HEK293T (cell line): ENCODE measurements around the gene HOXC9.
A peak's percentile ranks its signal among the peaks of the same experiment; 100 is the strongest.

Experiments used
- CTCF ChIA-PET: fragments of 350-600 bp; formaldehyde crosslinking; extraction: SDS; loops from one replicate; lab custom pipeline; 2021; ENCODE audit warnings: antibody characterized with exemption, inconsistent platforms; lab: Yijun Ruan, JAX
- POLR2A ChIA-PET: fragments of 350-600 bp; formaldehyde crosslinking; extraction: SDS; loops from one replicate; lab custom pipeline; 2020; ENCODE audit warnings: antibody characterized with exemption, inconsistent platforms; lab: Yijun Ruan, JAX
- DNase-seq: peaks from one replicate; pipeline ENCODE4 v3.0.0; 2012; ENCODE audit warnings: mixed read lengths; ENCODE audit errors: extremely low spot score
- ARNT ChIP-seq: fragments of 450-650 bp; IDR thresholded peaks from 2 replicates; pipeline ENCODE4 v1.6.1; 2017; ENCODE audit warnings: mild to moderate bottlenecking
- BHLHE40 ChIP-seq: fragments of 450-650 bp; IDR thresholded peaks from 2 replicates; pipeline ENCODE4 v1.6.1; 2016; ENCODE audit warnings: mild to moderate bottlenecking, moderate library complexity, borderline replicate concordance
- CTBP1 ChIP-seq: fragments of 450-650 bp; IDR thresholded peaks from 2 replicates; pipeline ENCODE4 v1.6.1; 2016; ENCODE audit warnings: borderline replicate concordance
- ELF4 ChIP-seq: fragments of 450-650 bp; IDR thresholded peaks from 2 replicates; pipeline ENCODE4 v1.6.1; 2017; ENCODE audit warnings: antibody characterized with exemption
- FOXA1 ChIP-seq: fragments of 450-650 bp; IDR thresholded peaks from 2 replicates; pipeline ENCODE4 v1.6.1; 2016; ENCODE audit warnings: mild to moderate bottlenecking
- FOXK2 ChIP-seq: fragments of 450-650 bp; IDR thresholded peaks from 2 replicates; pipeline ENCODE4 v1.6.1; 2016; ENCODE audit warnings: mild to moderate bottlenecking
- FOXM1 ChIP-seq: fragments of 450-650 bp; IDR thresholded peaks from 2 replicates; pipeline ENCODE4 v1.6.1; 2017; ENCODE audit warnings: mild to moderate bottlenecking, borderline replicate concordance
- HDGF ChIP-seq: fragments of 450-650 bp; IDR thresholded peaks from 2 replicates; pipeline ENCODE4 v1.6.1; 2017; ENCODE audit warnings: antibody characterized with exemption, borderline replicate concordance
- L3MBTL2 ChIP-seq: fragments of 450-650 bp; conservative IDR thresholded peaks from 2 replicates; pipeline ENCODE4 v1.6.1; 2016; ENCODE audit warnings: mild to moderate bottlenecking
- LEF1 ChIP-seq: fragments of 450-650 bp; IDR thresholded peaks from 2 replicates; pipeline ENCODE4 v1.6.1; 2017; ENCODE audit warnings: mild to moderate bottlenecking, borderline replicate concordance
- NFRKB ChIP-seq: fragments of 450-650 bp; IDR thresholded peaks from 2 replicates; pipeline ENCODE4 v1.6.1; 2016; ENCODE audit warnings: mild to moderate bottlenecking, moderate library complexity
- SP1 ChIP-seq: fragments of 450-650 bp; IDR thresholded peaks from 2 replicates; pipeline ENCODE4 v1.6.1; 2017
- SUZ12 ChIP-seq: fragments of 450-650 bp; IDR thresholded peaks from 2 replicates; pipeline ENCODE4 v1.6.1; 2016; ENCODE audit warnings: mild to moderate bottlenecking
- TARDBP ChIP-seq: fragments of 450-650 bp; IDR thresholded peaks from 2 replicates; pipeline ENCODE4 v1.6.1; 2016
- ZNF384 ChIP-seq: fragments of 450-650 bp; IDR thresholded peaks from 2 replicates; pipeline ENCODE4 v1.6.1; 2016
- TF ChIP-seq, protein P1 (sequence below): fragments of 450-650 bp; IDR thresholded peaks from 2 replicates; pipeline ENCODE4 v1.6.1; 2016

The HOXC9 gene

DNA sequence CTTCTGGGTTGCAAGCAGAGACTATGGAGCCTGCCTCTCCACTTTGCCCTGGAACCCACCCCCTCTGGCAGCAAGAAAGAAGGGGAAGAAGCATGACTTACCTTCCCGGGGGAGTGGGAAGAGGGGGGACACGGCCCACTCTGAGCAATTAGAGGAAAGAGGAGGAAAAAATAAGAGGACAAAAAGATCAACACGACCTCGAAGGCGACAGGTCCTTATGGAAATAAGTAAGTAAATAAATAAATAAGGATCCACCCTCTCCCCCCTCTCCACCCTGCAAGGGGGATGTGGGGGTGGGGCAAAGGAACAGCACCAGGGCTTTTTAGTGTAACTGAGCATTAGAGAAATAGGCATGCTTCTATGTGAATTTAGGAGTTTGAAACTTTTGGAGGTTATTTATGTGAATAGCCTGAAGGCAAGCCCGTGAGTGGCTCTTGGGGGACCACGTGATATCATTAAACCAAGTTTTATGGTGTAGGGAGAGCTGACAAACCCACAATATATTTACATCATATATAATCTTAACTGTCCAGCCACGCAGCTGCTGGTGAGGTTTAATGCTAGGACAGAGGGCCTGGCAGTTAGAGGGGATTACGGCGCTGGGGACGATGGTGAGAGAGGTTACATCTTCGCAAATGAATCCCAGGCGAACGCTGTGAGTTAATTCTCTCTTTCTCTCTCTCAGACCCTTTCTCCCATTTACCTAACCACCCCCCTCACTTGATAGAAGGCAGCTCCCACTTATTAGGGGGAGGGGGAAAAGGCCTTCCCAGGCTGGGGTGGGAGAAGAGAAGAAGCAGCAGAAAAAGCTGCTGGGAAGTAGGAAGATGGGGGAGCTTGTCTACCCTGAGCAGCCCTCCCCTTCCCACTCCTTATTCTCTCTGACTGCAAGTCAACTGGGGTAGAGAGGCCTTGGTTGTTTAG is 37.7 kb downstream of the HOXC9 start:
- DNase-seq, result no peak
- ChIA-PET POLR2A (interaction anchor here (0.6 to 8.0 kb wide), 28 partner anchors 9 to 264 kb away, joined by 3 to 117 read pairs (median 4); partner anchors contain the start of genes CBX5, HNRNPA1, HOXC4 and HOXC6), CTCF (interaction anchor here (1.0 to 2.2 kb wide), 9 partner anchors 13 to 170 kb away, joined by 3 to 13 read pairs (median 5); partner anchors contain the start of gene HOXC10)
- TF ChIP-seq CTBP1 (peak; percentile 94), NFRKB (no peak), L3MBTL2 (peak; percentile 65), SP1 (no peak)
- TF ChIP-seq, protein P1, sequence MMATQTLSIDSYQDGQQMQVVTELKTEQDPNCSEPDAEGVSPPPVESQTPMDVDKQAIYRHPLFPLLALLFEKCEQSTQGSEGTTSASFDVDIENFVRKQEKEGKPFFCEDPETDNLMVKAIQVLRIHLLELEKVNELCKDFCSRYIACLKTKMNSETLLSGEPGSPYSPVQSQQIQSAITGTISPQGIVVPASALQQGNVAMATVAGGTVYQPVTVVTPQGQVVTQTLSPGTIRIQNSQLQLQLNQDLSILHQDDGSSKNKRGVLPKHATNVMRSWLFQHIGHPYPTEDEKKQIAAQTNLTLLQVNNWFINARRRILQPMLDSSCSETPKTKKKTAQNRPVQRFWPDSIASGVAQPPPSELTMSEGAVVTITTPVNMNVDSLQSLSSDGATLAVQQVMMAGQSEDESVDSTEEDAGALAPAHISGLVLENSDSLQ, result peak; percentile 96

DNA sequence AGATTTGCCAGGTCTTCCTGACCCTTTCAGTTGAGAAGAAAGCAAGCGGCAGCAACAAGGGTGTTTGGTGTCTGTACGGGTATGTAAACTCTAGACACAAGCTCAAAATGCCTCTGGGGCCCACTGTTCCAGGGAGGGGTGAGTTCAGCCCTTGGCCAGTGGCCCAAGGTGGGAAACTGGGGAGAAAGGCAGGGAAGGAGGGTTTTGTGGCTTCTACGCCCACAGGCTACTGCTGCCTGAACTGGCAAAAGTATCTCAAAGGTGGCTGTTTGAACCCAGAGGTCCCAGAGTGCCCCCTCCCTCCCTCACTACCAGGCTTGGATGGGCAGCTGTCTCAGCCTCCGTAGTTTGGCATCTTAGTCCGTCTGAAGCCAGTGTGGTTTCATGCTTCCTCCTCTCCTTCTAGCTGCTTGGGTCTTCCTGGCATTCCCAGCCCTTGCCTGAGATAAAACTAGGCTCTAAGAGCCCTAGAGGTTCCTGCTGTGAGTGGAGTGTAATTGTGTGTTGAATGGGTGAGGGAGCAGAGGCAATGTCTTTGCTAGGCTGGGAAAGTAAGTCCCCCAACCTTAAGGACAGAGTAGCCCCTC is 38.4 kb downstream of the HOXC9 start:
- DNase-seq, result no peak
- no peak for TF ChIP-seq ELF4
- TF ChIP-seq ZNF384, result no peak
- no peak for TF ChIP-seq ARNT
- TF ChIP-seq CTBP1, result no peak
- no peak for TF ChIP-seq FOXM1
- no peak for TF ChIP-seq L3MBTL2
- no peak for TF ChIP-seq LEF1
- TF ChIP-seq FOXK2, result no peak
- ChIA-PET POLR2A (interaction anchor here (0.6 to 8.0 kb wide), 24 partner anchors 9 to 241 kb away, joined by 3 to 117 read pairs (median 4); partner anchors contain the start of genes CBX5, HNRNPA1, HOXC4 and HOXC6), CTCF (interaction anchor here (1.1 to 2.2 kb wide), 8 partner anchors 12 to 169 kb away, joined by 3 to 13 read pairs (median 6); partner anchors contain the start of gene HOXC10)

DNA sequence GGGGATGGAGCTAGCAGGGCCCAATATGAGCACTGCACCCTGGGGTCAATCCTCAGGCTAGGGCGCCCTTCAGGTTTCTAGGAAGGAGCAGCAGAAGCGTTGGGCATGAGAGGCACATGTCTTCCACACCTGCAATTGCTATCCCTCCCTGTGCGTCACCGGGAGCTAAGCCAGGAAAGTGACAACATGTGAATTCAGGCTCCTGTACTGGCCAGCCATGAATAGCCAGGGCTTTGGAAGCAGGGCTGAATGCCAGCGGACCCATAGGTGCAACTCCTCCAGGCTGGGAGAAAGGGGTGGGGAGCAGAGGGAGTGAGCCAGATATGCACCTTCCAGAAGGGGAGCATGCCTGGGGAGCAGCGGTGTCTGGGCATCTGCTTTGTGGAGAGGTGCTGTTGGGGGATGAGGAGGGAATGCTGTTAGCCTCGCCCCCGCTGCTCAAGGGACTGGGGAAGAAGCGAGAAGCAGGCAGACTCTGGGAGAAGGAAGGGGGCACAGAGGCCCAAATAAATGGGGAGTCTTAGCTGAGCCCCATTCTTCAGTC is 39.0 kb downstream of the HOXC9 start:
- CTCF ChIA-PET, result interaction anchor here (0.6 to 2.2 kb wide), 7 partner anchors 12 to 177 kb away, joined by 3 to 13 read pairs (median 4); no protein-coding TSS in a partner anchor
- DNase-seq, result no peak
- TF ChIP-seq L3MBTL2, result peak; percentile 57; the same call in 1 of the 2 replicates
- TF ChIP-seq HDGF, result peak; percentile 14; the same call in 1 of the 2 replicates
- TF ChIP-seq CTBP1, result no peak
- TF ChIP-seq FOXM1, result no peak
- TF ChIP-seq LEF1, result no peak
- POLR2A ChIA-PET, result interaction anchor here (0.8 to 8.0 kb wide), 16 partner anchors 12 to 241 kb away, joined by 3 to 117 read pairs (median 9); partner anchors contain the start of genes CBX5, HNRNPA1, HOXC4 and HOXC8

DNA sequence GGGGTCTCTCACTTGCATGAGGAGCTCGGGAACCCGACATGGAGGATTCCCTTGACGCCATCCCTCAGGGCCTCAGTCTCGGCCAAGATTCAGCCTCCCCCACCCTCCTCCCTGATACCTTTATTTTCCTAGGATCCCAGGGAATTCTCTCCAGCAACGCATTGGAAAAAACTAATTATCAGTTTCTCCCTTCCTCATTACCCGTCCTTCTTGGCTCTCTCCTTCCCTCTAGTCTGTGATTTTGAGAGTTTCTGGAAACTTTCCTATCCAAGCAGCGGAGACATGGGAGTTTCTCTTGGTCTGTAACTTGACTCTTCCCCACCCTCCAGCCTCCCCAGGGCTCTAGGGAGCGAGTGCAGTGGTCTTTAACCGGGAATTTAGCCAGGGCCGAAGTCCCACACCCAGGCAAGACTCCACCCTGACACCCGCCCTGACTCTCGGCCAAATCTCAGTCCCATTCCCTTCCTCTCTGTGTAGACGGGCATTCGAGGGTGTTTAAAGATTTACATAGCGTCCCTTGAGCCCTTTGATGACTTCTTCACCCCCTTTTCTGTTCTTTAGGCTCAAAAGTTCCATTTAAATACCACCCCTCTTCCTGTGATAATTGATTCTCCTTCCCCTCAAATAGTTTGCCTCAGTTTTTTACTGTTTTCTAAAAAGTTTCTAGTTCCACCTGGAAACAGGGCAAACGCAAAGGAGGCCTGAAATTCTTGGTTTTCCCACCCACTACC is 39.6 kb downstream of the HOXC9 start:
- POLR2A ChIA-PET, result interaction anchor here (0.9 to 8.0 kb wide), 11 partner anchors 13 to 240 kb away, joined by 3 to 117 read pairs (median 8); partner anchors contain the start of genes CBX5, HNRNPA1, HOXC4 and HOXC8
- CTCF ChIA-PET, result interaction anchor here (0.6 to 2.2 kb wide), 4 partner anchors 11 to 177 kb away, joined by 3 to 11 read pairs (median 6); no protein-coding TSS in a partner anchor
- no peak for DNase-seq
- TF ChIP-seq L3MBTL2 (0 out of 2 replicates have a peak, but pooled peaks have one; percentile 9), ELF4 (no peak)

DNA sequence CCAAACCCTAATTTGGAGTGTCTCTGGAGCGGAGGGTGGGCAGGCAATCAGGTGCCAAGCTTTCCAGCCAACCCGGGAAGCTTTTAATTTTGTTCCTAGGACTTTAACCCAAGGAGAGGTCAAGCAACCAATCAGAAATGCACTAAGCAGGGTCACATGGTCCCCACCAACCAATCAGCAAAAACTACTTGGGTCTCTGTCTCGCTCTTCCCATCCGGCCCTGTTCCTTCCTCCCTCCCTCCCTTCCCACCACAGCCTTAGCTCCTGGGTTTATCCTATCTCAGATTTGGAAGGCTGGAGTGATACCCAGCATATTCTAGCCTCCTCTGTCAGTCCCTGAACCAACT is 40.2 kb downstream of the HOXC9 start:
- peak; percentile 84 for DNase-seq
- ChIA-PET CTCF (interaction anchor here (1.2 to 1.3 kb wide), 2 partner anchors 12 to 35 kb away, joined by 4 to 5 read pairs; no protein-coding TSS in a partner anchor), POLR2A (interaction anchor here (0.9 to 8.0 kb wide), 6 partner anchors 12 to 240 kb away, joined by 3 to 117 read pairs (median 6); partner anchors contain the start of genes CBX5, HNRNPA1, HOXC4 and HOXC8)
- TF ChIP-seq FOXM1 (no peak), SUZ12 (no peak), LEF1 (no peak), ELF4 (no peak), CTBP1 (no peak), BHLHE40 (no peak), ARNT (no peak), TARDBP (no peak), HDGF (no peak), NFRKB (no peak), SP1 (no peak)

DNA sequence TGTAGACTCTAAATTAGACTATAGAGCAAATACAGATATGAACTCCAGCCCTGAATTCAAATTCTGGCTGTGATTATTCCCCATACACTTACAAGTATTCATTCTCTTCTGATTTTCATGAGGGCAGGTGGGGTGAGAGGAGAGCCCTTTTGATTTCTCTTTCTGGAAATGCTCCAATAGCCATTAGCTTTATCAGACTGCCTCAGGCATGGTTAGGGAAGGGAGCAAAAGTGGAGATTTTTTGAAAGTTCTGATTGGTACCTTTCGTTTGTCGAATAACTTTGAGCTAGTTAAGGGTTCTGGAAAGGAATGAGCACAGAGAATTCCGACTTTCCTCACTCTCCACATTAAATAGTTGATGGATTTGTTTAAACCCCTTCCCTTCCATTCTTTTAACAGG is 40.7 kb downstream of the HOXC9 start:
- ChIA-PET POLR2A (interaction anchor here (1.1 to 8.0 kb wide), 4 partner anchors 12 to 239 kb away, joined by 3 to 117 read pairs (median 6); partner anchors contain the start of genes CBX5, HNRNPA1, HOXC4 and HOXC8), CTCF (interaction anchor here (1.2 to 1.3 kb wide), 2 partner anchors 11 to 161 kb away, joined by 5 read pairs; no protein-coding TSS in a partner anchor)
- TF ChIP-seq, protein P1, result no peak
- TF ChIP-seq HDGF (no peak), FOXA1 (no peak), SP1 (no peak), BHLHE40 (no peak), FOXM1 (no peak), NFRKB (no peak), ELF4 (no peak), SUZ12 (no peak), ARNT (no peak), CTBP1 (no peak), ZNF384 (no peak), FOXK2 (no peak), TARDBP (no peak)
- no peak for DNase-seq
